SU-DHL-6 (cell line): Measurements from ENCODE around the gene REPS1.

Experiments used
- H2AFZ ChIP-seq: fragments of 200-600 bp; sonication (generic); 2 replicates; pipeline ENCODE4 v1.6.1; 2014; ENCODE audit warnings: low read depth, mild to moderate bottlenecking, moderate library complexity, mixed read lengths, antibody characterized with exemption, low read length; ENCODE audit not compliant: severe bottlenecking
- H3F3A ChIP-seq: fragments of 200-600 bp; shearing (Covaris generic); 2 replicates; pipeline ENCODE4 v1.6.0; 2016; ENCODE audit warnings: antibody characterized with exemption, mild to moderate bottlenecking; ENCODE audit not compliant: insufficient read depth
- H3K27ac ChIP-seq: fragments of 200-600 bp; sonication (generic); 2 replicates; pipeline ENCODE4 v1.5.1; 2016; ENCODE audit warnings: low read depth, mild to moderate bottlenecking, low read length, moderate library complexity, mixed read lengths
- H3K27me3 ChIP-seq: fragments of 200-600 bp; sonication (generic), shearing (Covaris generic); 2 replicates; pipeline ENCODE4 v1.6.0; 2014; ENCODE audit warnings: mild to moderate bottlenecking, low read length
- H3K36me3 ChIP-seq: fragments of 200-600 bp; sonication (generic); 2 replicates; pipeline ENCODE4 v1.6.1; 2014; ENCODE audit warnings: mild to moderate bottlenecking, low read length, mixed read lengths
- H3K4me2 ChIP-seq: fragments of 300-600, 200-600 bp; shearing (Covaris generic), sonication (generic); 2 replicates; pipeline ENCODE4 v1.6.0; 2014; ENCODE audit warnings: low read length, low read depth, mild to moderate bottlenecking; ENCODE audit not compliant: poor library complexity, severe bottlenecking
- H3K4me3 ChIP-seq: fragments of 200-600 bp; sonication (generic); 2 replicates; pipeline ENCODE4 v1.5.1; 2014; ENCODE audit warnings: antibody characterized with exemption, low read length, mild to moderate bottlenecking, mixed read lengths; ENCODE audit not compliant: insufficient read depth, poor library complexity, severe bottlenecking
- H3K79me2 ChIP-seq: fragments of 200-600 bp; sonication (generic); 2 replicates; pipeline ENCODE4 v1.6.1; 2014; ENCODE audit warnings: mild to moderate bottlenecking, low read length, moderate library complexity; ENCODE audit not compliant: insufficient read depth
- H3K9ac ChIP-seq: fragments of 200-600 bp; sonication (generic); 2 replicates; pipeline ENCODE4 v1.7.0; 2014; ENCODE audit warnings: mild to moderate bottlenecking, low read length
- H3K9me2 ChIP-seq: fragments of 200-600 bp; sonication (generic); replicated peaks from 2 replicates; pipeline ENCODE4 v1.6.1; 2014; ENCODE audit warnings: low read length; ENCODE audit not compliant: insufficient read depth
- H3K9me3 ChIP-seq: fragments of 200-600 bp; sonication (generic); 2 replicates; pipeline ENCODE4 v1.6.1; 2014; ENCODE audit warnings: low read length, mixed read lengths; ENCODE audit not compliant: insufficient read depth
- H4K20me1 ChIP-seq: fragments of 200-600 bp; sonication (generic); 2 replicates; pipeline ENCODE4 v1.6.1; 2014; ENCODE audit warnings: low read depth, mild to moderate bottlenecking, antibody characterized with exemption, low read length, moderate library complexity, mixed read lengths
- EZH2phosphoT487 ChIP-seq: fragments of 200-600 bp; sonication (generic), shearing (Covaris generic); conservative IDR thresholded peaks from 2 replicates; pipeline ENCODE4 v1.6.1; 2018; ENCODE audit warnings: mild to moderate bottlenecking, antibody characterized with exemption, low read length, moderate library complexity, mixed read lengths
- TF ChIP-seq, protein P1 (sequence below): fragments of 200-600 bp; sonication (generic); IDR thresholded peaks from one replicate; pipeline ENCODE4 v1.5.1; 2017; ENCODE audit warnings: antibody characterized with exemption, mild to moderate bottlenecking, low read length, moderate library complexity; ENCODE audit not compliant: insufficient read depth, poor library complexity, severe bottlenecking

Gene REPS1

GRCh38 chr6:138896104-138896756 is 91.8 kb downstream of the REPS1 start:
- Histone ChIP-seq H3F3A (no peaks in the 10 kb centered on the region), H3K79me2 (no peaks in the 10 kb centered on the region), H3K36me3 (no peaks in the 10 kb centered on the region), H3K9me3 (no peaks in the 10 kb centered on the region), H3K9ac (no peak overlapping the region), H3K4me2 (no peak overlapping the region), H3K27ac (no peak overlapping the region), H2AFZ (no peak overlapping the region), H3K9me2 (no peaks in the 10 kb centered on the region), H3K27me3 (no peaks in the 10 kb centered on the region), H3K4me3 (no peak overlapping the region), H4K20me1 (no peaks in the 10 kb centered on the region)
- TF ChIP-seq, protein P1, sequence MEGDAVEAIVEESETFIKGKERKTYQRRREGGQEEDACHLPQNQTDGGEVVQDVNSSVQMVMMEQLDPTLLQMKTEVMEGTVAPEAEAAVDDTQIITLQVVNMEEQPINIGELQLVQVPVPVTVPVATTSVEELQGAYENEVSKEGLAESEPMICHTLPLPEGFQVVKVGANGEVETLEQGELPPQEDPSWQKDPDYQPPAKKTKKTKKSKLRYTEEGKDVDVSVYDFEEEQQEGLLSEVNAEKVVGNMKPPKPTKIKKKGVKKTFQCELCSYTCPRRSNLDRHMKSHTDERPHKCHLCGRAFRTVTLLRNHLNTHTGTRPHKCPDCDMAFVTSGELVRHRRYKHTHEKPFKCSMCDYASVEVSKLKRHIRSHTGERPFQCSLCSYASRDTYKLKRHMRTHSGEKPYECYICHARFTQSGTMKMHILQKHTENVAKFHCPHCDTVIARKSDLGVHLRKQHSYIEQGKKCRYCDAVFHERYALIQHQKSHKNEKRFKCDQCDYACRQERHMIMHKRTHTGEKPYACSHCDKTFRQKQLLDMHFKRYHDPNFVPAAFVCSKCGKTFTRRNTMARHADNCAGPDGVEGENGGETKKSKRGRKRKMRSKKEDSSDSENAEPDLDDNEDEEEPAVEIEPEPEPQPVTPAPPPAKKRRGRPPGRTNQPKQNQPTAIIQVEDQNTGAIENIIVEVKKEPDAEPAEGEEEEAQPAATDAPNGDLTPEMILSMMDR: no peak
- no peak for TF ChIP-seq EZH2phosphoT487

- 0 out of 2 replicates have a peak, but pooled peaks cover 4% of the 10 kb centered on the region for H4K20me1 ChIP-seq
- TF ChIP-seq EZH2phosphoT487: no peak
- TF ChIP-seq, protein P1: no peak
- no peak overlapping the region for H2AFZ ChIP-seq
- no peak overlapping the region for H3K27ac ChIP-seq
- H3K36me3 ChIP-seq: no peaks in the 10 kb centered on the region
- H3K27me3 ChIP-seq: no peaks in the 10 kb centered on the region
- H3K4me2 ChIP-seq: no peak overlapping the region
- no peaks in the 10 kb centered on the region for H3K9me2 ChIP-seq
- H3K9ac ChIP-seq: no peak overlapping the region
- H3F3A ChIP-seq: no peaks in the 10 kb centered on the region
- H3K4me3 ChIP-seq: no peak overlapping the region
- no peaks in the 10 kb centered on the region for H3K9me3 ChIP-seq
- no peaks in the 10 kb centered on the region for H3K79me2 ChIP-seq
Observed at GRCh38 chr6:138891255-138891986, 96.6 kb downstream of the REPS1 start.

- H3F3A ChIP-seq: no peaks in the 10 kb centered on the region
- no peaks in the 10 kb centered on the region for H3K79me2 ChIP-seq
- H3K4me3 ChIP-seq: no peak overlapping the region
- H4K20me1 ChIP-seq: no peaks in the 10 kb centered on the region
- H3K36me3 ChIP-seq: no peaks in the 10 kb centered on the region
- TF ChIP-seq EZH2phosphoT487: no peak
- TF ChIP-seq, protein P1: no peak
- no peak overlapping the region for H3K27ac ChIP-seq
- no peaks in the 10 kb centered on the region for H3K27me3 ChIP-seq
- no peaks in the 10 kb centered on the region for H3K9me3 ChIP-seq
- no peaks in the 10 kb centered on the region for H3K9me2 ChIP-seq
- no peak overlapping the region for H3K9ac ChIP-seq
- no peak overlapping the region for H2AFZ ChIP-seq
- no peak overlapping the region for H3K4me2 ChIP-seq
Observed at GRCh38 chr6:138885156-138885819, 102.8 kb downstream of the REPS1 start.
